ENCODE measurements around the gene NTHL1.

NTHL1 gene

DNA sequence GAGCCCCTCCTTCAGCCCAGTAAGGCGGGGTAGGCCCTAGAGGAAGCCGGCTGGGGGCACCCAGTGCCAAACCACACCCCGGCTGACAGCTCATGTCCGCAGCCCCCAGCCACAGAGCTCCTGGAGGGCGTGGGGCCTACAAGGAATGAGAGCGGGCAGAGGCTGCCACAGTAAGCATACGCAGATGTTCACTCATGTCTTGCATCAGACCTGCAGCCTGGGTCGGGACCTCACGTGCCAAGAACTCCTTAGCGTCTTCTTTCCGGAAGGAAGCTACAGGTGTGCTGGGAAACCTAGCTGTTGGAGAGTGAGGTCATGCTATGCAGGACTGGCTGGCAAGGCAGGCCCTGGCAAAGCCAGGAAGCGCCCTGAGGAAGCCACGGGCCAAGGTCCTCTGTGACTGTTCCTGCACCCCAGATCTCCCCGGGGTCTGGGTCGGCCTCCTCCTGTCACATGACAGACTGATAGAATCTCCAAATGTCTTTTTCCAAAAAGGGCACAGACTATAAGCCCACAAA is 39.6 kb downstream of the NTHL1 start:
- DNase-seq (ENCODE audit: low read depth): no peak

DNA sequence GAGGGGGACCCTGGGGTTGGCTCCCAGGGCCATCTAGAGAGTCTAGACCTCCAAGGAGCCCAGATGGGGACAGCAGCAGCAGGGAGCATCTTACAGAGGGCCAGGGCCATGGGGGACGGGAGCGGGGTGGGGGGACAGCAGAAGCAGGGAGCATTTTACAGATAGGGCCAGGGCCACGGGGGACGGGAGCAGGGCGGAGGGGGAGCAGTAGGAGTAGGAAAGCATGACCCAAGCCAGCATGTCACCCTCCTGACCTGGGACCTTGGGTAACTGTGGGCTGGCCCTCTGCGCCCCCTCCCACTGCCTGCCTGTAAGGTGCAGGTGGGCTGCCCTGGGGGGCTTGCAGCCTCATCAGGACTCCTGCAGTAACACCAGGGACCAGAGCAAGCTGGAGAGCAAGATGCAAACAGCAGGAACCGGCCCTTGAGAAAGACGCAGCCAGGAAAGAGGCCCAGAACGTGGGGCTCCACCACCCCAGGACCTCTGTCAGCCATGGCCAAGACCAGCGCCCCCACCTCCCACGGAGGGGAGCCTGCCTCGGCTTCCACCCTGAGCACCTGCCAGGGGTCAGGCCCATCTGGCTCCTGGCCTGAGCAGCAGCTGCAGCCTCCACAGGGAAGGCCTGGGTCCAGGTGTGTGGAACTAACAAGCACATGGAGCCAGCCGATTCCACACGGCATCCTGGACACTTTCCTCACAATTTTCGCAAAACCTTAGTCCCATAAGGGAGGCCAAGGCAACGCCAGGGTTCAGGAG is 40.4 kb downstream of the NTHL1 start:
- DNase-seq (ENCODE audit: low read depth): no peak

DNA sequence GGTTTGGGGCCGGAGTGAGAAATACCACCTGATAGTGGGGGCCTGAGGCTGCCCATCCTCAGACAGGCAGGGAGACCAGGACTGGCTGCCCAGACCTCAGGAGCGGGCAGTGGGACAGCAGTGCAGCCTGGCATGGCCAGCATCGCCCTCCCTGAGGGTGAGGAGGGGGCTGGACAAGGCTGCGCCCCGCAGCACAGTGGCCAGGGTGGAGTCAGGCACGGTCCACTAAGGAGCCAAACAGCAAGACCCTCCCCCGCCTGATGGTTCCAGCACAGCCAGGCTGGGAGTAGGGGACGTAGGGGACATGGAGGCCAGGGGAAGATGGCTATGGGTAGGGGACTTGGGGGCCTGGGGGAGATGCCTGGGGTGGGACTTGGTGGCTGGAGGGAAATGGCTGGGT is 41.3 kb downstream of the NTHL1 start:
- no peak for DNase-seq (ENCODE audit: low read depth)

DNA sequence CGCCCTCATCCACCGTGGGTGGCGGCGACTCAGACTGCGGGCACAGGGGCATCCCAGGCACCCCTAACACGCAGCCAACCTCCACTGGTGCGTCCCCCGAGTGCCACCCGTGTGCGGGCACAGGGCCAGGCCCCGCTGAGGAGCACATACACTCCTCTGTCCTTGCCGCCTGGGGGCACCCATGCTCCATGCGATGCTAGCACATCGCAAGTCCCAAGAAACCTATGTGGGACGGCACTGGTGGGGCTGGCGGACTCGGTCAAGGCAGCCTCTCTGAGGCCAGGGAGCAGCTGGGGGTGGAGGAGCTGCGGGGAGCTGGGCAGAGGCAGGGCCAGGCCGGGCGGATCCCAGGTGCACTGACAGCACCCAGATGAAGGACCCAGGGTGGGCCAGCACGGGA is 42.0 kb downstream of the NTHL1 start:
- no peak for DNase-seq (ENCODE audit: low read depth)

DNA sequence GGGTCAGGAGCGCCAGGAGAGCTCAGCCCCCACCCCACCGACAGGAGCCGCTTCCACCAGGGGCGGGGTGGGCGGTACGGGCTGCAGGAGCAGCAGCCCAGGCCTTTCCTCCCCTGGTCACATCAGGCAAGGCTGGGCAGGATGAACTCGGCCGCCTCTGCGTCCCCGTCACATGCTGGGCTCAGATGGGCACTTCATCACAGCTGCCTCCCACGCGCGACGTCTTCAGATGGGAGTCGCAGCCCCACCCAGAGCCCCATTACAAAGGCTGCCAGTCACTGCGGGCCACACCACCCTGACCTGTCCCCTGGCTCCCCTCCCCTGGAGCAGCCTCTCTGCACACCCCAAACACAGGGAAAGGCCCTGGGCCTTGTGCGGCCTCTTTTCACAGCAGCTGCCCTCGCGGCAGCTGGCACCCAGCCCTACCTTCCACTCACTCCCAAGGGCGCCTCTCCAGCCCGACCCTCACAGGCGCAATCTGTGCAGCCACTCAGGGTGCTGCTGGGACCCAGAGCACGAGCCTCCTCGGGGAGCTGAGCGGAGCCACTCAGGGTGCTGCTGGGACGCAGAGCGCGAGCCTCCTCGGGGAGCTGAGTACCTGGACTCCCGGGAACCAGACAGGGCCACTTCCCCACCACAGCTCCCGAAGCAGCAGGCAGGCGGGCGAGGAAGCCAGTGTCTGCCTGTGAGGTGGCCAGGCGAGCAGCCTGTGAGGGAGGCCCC is 42.7 kb downstream of the NTHL1 start:
- no peak for DNase-seq (ENCODE audit: low read depth)

DNA sequence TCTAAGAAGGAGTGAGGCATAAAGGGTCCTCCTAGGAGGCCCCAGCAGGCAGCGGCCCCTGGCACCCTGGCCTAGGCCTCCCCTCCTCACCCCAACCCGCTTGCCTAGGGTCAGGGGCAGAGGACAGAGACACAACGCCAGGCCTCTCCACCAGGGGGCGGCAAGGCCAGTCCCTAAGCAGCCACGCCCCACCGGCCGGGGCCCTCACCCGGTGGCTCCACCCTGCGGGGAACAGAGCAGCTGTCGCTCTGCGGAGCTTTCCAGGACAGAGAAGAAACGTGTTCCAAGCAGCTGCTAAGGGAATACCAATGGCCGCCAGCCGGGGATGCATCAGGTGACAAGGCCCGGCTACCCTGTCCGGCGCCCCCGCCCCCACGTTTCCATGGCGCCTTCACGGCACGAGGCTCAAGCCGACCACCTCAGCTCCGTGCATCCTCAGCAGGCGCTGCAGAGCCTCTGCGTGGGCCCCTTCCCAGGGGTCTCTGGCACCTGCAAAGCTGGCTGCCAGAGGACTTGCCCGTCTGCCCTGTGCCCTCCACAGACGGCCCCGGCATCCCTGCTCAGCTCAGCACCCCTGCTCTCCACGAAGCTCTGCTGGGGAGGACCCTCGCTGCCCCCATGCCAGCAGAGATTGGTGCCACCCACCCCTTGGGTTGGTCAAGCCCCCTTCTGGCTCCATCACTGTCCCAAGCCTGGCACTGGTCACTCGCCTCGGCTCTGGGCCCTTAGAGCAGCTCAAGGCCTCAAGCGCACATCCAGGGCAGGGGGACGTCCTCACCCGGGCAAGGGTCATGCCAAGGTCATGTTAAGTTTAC is 43.6 kb downstream of the NTHL1 start:
- DNase-seq (ENCODE audit: low read depth): peak; percentile 80

DNA sequence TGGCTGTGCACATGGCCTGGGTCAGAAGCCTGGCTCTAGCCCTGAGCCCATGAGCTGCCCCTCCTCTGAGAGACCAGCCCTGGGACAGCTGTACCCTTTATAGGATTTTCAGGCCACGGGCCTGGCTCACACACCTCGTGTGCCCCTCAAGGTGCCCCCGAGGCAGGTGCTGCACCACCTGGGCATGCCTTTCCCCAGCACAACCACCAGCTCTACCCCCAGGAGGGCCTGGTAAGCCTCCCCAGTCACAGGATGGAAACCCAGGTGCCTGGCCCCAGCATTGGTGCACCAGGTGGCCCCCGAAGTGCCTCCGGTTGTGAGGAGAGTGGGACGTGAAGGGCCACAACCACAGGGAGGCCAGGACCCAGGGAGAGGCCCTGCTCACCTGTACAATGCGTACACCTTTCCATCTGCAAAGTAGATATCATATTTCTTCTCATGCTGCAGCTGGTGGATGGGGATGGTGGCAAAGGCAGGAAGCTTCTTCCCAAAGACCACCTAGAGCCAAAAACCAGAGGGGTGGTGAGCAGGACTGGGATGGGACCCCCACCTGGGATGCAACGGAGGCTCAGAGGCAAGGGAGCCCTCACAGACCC is 44.3 kb downstream of the NTHL1 start:
- no peak for DNase-seq (ENCODE audit: low read depth)

DNA sequence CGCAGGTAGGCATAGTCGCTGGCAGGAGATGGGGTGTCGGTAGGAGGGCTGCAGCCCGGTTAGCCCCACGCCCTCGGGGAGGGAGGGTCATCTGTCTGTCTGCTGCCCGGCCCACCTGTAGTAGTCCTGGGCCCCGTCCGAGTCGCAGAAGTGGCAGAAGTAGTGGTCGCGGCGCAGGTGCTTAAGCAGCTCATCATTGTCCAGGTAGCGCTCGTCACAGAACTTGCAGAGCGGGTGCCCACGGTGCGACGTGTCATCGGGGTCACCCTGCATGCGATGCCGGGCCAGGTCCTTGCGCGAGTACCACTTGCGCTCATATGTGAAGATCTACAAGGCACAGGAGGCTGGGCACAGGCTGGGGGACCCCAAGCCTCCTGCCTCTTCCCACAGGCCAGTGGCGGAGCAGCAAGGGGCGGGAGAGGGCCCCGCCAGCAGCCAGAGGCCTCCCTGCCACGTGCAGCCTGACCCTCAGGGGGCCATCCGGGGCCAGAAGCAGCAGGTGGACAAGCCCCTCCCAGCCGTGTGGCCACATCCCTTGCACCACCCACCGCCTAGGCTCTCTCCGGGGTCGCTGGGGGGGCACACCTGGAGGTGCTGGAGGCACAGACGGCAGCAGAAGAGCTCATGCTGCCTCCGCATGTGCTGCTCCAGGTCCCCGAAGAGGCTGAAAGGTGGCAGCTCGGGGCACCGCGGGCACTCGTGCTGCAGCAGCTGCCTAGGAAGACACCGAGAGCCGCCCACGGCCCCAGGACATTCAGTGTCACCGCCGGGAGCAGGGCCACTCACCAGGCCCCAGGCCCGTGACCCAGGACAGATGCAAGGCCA is 45.0 kb downstream of the NTHL1 start:
- DNase-seq (ENCODE audit: low read depth): no peak

DNA sequence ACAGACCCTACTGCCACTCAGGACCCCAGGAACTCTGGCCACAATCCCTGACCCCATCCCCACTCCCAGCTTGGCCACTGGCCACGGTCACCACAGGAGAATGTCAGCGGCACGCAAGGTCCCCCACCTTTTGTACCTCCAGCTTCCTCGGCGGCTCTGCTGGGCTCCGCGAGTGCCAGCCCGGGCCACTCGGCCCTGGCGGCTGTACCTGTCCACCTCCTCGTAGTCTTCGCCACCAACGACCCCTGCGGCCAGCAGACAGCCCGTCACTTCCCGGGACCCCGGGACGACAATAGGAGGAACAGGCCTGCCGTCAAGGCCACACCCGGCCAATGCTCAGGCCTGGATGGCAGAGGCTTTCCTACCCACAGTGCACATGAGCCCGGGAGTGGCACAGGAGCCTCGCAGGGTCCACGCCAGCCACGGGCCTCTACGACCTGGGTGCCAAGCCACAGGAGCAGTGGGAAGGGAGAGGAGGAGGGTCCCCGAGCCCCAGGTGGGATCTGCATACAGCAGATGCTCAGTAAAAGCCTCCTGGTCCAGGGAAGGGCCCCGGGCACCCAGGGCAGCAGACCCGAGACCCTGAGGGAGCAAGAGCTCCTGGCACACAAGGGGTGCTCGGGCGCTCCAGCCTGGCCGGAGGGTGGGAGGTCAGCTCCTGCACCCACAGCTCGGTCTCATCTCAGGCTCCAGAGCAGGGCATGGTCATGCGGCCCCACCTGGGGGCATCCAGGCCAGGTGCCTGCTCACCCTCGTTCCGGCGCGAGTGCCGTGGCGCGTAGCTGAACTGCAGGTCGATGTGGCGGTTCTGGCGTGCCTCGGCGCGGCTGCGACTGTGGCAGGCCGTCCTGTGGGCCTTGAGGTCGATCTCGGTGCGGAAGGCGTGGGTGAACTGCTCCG is 45.9 kb downstream of the NTHL1 start:
- no peak for DNase-seq (ENCODE audit: low read depth)

DNA sequence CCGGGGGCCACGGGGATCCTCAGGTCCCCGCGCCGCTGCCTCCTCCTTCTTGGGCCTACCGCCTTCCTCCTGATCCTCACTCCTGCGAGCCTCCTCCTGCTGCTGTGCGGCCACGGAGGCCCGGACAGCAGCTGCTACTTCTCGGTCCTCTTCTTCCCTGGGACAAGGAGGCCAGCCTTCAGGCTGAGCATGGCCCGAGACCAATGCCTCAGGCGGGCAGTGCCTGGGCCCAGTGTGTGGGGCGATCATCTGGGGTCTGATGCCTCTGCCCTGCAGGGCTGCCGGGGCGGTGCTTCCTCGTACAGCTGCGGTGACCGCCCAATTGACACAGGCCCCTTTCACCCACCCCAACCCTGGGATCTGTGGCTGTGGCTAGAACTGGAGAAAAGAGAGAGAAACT is 46.6 kb downstream of the NTHL1 start:
- DNase-seq (ENCODE audit: low read depth): no peak

DNA sequence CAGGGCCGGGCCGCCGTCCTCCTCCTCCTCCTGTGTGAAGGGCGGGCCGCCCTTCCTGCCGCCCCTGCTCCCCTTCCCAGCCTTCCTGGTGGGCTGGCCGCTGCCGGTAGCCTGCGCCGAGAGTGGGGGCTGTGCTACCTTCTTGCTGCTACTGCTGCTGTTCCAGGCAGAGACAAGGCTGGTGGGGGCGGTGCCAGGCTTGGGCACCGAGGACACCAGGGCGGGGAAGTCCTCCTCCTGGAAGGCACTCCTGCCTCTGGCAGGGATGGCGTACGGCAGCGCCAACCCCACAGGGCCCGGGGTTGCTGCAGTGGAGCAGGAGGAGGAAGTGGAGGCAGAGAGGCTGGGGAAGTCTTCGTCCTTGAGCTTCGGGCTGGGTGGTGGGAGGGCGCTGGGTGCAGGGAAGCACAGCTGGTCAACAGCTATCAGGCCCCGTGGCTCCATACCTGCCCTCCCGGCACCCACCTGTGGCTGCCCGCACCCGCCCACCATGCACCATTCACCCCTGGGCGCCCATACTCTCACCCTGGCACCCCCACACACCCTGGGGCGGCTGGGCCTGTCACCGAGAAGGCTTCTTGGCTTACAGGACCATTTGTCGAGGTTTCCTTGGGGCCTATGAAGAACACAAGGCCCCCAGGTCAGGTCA is 47.6 kb downstream of the NTHL1 start:
- no peak for DNase-seq (ENCODE audit: low read depth)

DNA sequence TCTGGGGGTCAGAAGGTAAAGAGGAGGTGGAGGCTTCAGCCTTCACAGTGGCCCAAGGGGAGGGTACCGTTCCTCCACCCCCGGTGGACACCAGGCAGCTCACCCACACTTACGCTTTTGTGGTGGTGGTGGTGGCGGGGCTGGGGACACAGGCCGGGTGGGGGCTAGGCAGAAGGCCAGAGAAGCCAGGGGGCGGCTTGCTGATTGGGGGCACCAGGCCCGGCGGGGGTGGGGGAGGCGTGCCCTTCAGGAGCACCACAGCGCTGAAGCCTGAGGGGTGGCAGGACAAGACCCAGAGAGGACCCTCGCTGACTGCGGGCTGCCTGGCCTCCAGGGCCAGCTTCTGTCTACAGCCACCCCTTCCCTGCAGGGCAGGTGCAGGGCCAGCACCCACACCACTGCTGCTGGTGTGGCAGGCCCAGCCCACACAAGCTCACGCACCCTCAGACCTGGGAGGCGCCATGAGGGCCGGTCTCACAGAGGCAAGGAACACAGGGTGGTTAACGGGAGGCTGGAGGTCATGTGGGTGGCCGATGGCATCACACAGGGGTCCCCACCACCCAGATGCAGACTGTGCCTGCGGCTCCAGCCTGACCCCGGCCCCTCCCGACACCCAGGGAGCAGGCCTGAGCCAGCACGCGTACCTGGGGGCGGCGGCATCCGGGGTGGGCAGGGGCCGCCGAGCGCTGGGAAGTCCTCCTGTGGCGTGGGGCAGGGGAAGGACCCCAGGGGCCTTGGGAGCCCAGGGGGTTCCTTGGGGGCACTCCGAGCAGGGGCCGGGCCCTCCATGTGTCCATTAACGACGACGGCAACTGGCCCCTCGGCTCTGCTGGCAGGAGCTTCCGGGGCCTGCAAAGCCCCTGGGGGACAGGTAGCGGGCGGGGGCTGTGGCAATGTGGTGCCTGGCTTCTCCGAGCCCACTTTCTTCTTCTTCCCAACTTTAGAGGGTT is 48.5 kb downstream of the NTHL1 start:
- DNase-seq (ENCODE audit: low read depth): no peak

DNA sequence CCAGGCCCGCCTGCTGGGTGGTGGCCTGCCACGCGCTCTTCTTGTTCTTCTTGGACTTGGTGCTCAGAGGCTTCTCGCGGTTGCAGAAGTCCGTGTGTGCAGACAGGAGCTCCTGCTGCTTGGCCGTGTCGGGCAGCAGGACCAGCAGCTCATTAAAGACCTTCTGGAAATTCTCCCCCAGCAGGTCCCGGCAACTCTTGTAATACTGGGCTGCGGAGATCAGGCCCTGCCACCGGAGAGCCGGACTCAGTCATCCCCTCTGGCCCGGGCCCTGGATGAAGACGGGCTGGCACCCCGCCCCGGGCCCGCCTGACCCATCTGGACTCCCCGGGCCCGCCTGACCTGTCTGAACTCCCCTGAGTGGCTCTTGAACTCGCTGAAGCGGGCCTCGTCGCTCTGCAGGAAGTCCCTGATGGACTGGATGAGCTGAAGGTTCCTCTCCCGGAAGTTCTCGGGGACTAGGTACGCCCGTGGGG is 49.2 kb downstream of the NTHL1 start:
- no peak for DNase-seq (ENCODE audit: low read depth)

DNA sequence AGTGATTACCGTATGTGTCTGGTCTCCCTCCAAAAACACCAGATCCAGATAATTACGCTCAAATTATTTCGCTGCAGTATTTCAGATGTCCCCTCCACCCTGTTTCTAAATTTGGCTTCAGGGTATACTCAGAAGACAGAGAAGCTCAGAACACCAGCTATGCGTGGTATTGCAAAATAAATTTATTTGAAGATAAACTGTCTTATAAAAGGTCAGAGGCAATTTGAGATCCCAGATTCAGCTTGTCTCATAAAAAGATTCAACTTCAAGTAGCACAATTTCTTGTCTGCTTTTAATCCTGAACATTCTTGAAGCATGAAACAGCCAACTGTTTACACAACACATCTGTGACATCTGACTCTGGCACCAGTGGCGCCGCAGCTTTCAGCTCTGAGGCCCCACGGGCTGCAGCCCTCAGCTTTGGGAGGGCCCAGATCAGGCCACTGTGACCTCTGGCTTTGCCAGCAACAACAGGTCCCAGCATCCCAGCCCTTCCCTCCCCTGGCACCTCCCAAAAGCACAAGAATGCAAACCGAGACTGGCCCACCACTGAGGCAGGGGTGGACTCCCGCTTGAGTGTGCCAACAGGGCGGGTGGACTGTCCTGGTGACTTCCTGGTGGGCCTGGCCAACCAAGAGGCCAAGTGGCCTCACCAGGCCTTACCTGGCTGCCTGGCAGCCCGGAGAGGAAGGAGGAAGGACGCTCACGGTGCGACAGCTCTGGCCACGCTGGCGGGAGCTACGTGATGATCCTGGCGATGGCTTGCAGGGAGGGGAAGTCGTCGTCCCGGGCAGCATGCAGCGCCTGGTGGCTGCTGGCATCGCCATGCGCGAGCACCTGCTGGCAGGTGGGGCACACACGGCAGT is 49.9 kb downstream of the NTHL1 start:
- no peak for DNase-seq (ENCODE audit: low read depth)

DNA sequence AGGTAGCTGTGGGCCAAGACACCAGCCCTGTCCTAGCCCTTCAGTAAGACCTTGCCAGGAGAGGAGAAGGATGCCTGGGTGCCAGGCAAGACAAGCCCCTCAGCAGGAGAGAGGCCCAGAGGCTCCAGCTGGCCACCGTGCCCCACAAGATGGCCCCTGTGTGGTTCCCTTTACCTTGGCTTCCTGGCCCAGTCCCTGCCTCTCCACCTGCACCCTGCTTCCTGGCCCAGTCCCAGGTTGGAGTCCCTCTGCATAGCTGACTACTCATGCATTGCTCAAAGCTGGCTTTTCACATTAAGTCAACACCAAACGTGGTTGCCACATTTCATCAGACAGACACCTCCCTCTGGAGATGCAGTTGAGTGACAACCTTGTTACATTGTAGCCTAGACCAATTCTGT is 53.9 kb downstream of the NTHL1 start:
- DNase-seq (ENCODE audit: low read depth): no peak

DNA sequence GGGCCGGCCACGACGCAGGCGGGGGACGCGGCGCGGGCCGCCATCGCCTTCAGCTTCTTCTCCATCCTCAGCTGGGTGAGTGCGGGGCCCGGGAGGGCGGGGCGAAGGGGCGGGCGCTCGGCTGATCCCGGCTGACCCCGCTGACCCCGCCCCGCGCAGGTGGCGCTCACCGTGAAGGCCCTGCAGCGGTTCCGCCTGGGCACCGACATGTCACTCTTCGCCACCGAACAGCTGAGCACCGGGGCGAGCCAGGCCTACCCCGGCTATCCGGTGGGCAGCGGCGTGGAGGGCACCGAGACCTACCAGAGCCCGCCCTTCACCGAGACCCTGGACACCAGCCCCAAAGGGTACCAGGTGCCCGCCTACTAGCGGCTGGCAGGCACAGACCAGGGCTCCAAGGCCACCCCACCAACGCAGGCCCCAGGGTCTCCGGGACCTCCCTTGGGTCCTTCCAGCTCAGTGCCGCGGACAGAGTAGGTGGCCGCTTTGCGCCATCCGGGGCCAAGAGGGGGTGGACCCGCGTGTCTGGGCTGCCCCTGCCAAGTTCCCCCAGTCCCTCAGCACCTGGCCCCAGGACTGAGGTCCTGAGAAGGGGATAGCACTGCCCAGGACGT is 54.8 kb downstream of the NTHL1 start:
- no peak for DNase-seq (ENCODE audit: low read depth)
